ENCODE measurements around the gene GDA. TPM values are rescaled to one million over a fixed set of nuclear protein-coding genes. Genes with fewer than 3 reads are reported as not detected.

GDA gene
- total RNA-seq, 2 donors from 2014 or later, result 2.5 to 6.9 TPM

GRCh38 chr9:72205513-72205912 lies 56.3 kb downstream of the GDA start:
- no peaks in the 10 kb centered on the region for H3K4me1 ChIP-seq (ENCODE audit: control insufficient read depth, insufficient read depth, low read length)

GRCh38 chr9:72207278-72207677 lies 58.0 kb downstream of the GDA start:
- TF ChIP-seq CTCF (conservative IDR thresholded peaks at IDR 0.05), result no peak
- Mint-ChIP-seq H3K9me3 (no peaks in the 10 kb centered on the region), H3K4me3 (no peak overlapping the region), H3K27me3 (ENCODE audit: insufficient read depth) (no peaks in the 10 kb centered on the region), H3K36me3 (ENCODE audit: low read depth) (peaks cover 3% of the 10 kb centered on the region), H3K4me1 (no peaks in the 10 kb centered on the region), H3K27ac (no peak overlapping the region)
- Histone ChIP-seq H3K4me1 (ENCODE audit: control insufficient read depth, insufficient read depth, low read length) (no peaks in the 10 kb centered on the region), H3K4me3 (ENCODE audit: low read length) (no peak overlapping the region), H3K9me3 (ENCODE audit: control insufficient read depth, low read length) (no peaks in the 10 kb centered on the region), H3K9ac (ENCODE audit: extremely low read depth, low read length, poor library complexity, severe bottlenecking) (no peak overlapping the region), H3K36me3 (ENCODE audit: control insufficient read depth, insufficient read depth, low read length) (no peaks in the 10 kb centered on the region), H3K27me3 (ENCODE audit: control insufficient read depth, insufficient read depth, low read length, poor library complexity, severe bottlenecking) (no peaks in the 10 kb centered on the region), H3K27ac (ENCODE audit: low read depth, low read length) (no peak overlapping the region)
- no peak for DNase-seq

More at GRCh38 chr9:72205513-72205912, 56.3 kb downstream of the GDA start:
- H3K4me3 Mint-ChIP-seq, result no peak overlapping the region
- H3K9me3 Mint-ChIP-seq, result no peaks in the 10 kb centered on the region
- H3K4me1 Mint-ChIP-seq, result no peaks in the 10 kb centered on the region
- H3K27me3 ChIP-seq (ENCODE audit: control insufficient read depth, insufficient read depth, low read length, poor library complexity, severe bottlenecking), result no peaks in the 10 kb centered on the region
- DNase-seq, result no peak
- H3K36me3 Mint-ChIP-seq (ENCODE audit: low read depth), result no peaks in the 10 kb centered on the region
- H3K36me3 ChIP-seq (ENCODE audit: control insufficient read depth, insufficient read depth, low read length), result no peaks in the 10 kb centered on the region
- no peaks in the 10 kb centered on the region for H3K27me3 Mint-ChIP-seq (ENCODE audit: insufficient read depth)
- TF ChIP-seq CTCF (conservative IDR thresholded peaks at IDR 0.05), result no peak
- no peak overlapping the region for H3K27ac ChIP-seq (ENCODE audit: low read depth, low read length)
- no peaks in the 10 kb centered on the region for H3K9me3 ChIP-seq (ENCODE audit: control insufficient read depth, low read length)
- H3K27ac Mint-ChIP-seq, result no peak overlapping the region
- no peak overlapping the region for H3K9ac ChIP-seq (ENCODE audit: extremely low read depth, low read length, poor library complexity, severe bottlenecking)
- H3K4me3 ChIP-seq (ENCODE audit: low read length), result no peak overlapping the region

GRCh38 chr9:72210522-72210921 lies 61.3 kb downstream of the GDA start:
- H3K36me3 ChIP-seq (ENCODE audit: control insufficient read depth, insufficient read depth, low read length), result no peaks in the 10 kb centered on the region
- no peaks in the 10 kb centered on the region for H3K27me3 ChIP-seq (ENCODE audit: control insufficient read depth, insufficient read depth, low read length, poor library complexity, severe bottlenecking)
- H3K9me3 Mint-ChIP-seq, result peaks cover 2% of the 10 kb centered on the region
- H3K4me1 Mint-ChIP-seq, result no peaks in the 10 kb centered on the region
- H3K9me3 ChIP-seq (ENCODE audit: control insufficient read depth, low read length), result no peaks in the 10 kb centered on the region
- no peak overlapping the region for H3K4me3 ChIP-seq (ENCODE audit: low read length)
- no peaks in the 10 kb centered on the region for H3K4me1 ChIP-seq (ENCODE audit: control insufficient read depth, insufficient read depth, low read length)
- peaks cover 17% of the 10 kb centered on the region for H3K36me3 Mint-ChIP-seq (ENCODE audit: low read depth)
- H3K27ac Mint-ChIP-seq, result no peak overlapping the region
- no peak overlapping the region for H3K27ac ChIP-seq (ENCODE audit: low read depth, low read length)
- no peak overlapping the region for H3K9ac ChIP-seq (ENCODE audit: extremely low read depth, low read length, poor library complexity, severe bottlenecking)
- H3K4me3 Mint-ChIP-seq, result no peak overlapping the region
- WGBS, 2 experiments (ENCODE audit: insufficient coverage in 1 of 2, insufficient read length in 1 of 2), result 82 to 91% methylated on average over 4 to 6 of the region's 6 CpGs
- H3K27me3 Mint-ChIP-seq (ENCODE audit: insufficient read depth), result no peaks in the 10 kb centered on the region
- no peak for TF ChIP-seq CTCF (conservative IDR thresholded peaks at IDR 0.05)
- DNase-seq, result no peak

Measured in endodermal cell (in vitro differentiated cells).